Right lobe of liver (tissue), 4 donors: ENCODE measurements around the gene RNF40.

ENCODE experiments used
- CTCF ChIP-seq, 4 donors: fragments of 200-600 bp in 3 of 4; fragments of 450-650 bp in 1 of 4; IDR thresholded peaks; one replicate each; pipeline versions ENCODE4 v1.5.1 to v1.8.0; 2016 to 2022; ENCODE audit warnings: antibody characterized with exemption in 4 of 4, mild to moderate bottlenecking in 2 of 4
- POLR2A ChIP-seq: fragments of 450-650 bp; IDR thresholded peaks from one replicate; pipeline ENCODE4 v1.6.1; 2017; ENCODE audit warnings: antibody characterized with exemption, mild to moderate bottlenecking
- donor health status: DM: no; HTN: no; CAD: no.
- donor health status: DM: no; HTN: no; CAD: no.
- donor health status: DM: no; HTN: yes; CAD: no.

DNA sequence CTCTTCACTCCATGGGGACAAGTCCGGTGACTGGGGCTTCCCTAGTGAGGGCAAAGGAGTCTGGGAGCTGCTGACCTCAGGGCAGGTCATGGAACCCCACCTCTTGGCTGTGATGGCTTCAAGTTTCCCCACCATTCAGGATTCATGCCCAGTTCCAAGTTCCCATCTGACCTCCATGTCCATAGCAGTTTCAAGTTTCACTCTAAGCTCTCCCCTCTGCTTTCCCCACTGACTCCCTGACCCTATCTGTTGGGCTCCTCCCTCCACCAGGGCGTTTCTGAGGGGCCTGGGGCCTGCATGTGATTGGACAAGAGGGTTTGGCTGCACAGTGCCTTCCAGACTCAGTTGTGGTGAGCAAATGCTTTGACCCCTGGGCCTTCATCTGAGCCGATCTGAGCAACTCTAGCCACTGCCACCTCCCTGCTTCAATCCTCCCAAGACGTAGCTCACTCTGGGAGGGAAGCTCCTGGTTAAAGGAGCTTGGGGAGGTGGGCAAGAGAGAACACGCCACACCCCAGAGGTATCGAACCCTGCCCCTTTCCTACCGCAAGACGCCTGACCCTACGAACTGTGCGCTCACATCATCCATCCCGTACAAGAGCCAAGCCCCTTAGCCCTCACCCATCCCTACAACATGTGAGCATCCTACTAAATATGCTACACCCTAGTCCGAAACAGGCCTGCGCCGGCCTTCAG, 16.6 kb downstream of the RNF40 start:
- TF ChIP-seq CTCF (IDR thresholded peaks at IDR 0.05) (no peak), POLR2A (no peak)
